Esophagus muscularis mucosa (tissue), 3 donors: ENCODE measurements around the gene FAM187B.

ENCODE experiments used
- EP300 ChIP-seq: sonication (generic); formaldehyde crosslinking; IDR thresholded peaks from one replicate; pipeline ENCODE4 v1.6.1; 2017; ENCODE audit warnings: antibody characterized with exemption
- TF ChIP-seq, protein P1 (sequence below), 3 experiments: fragments of 200-600 bp in 2 of 3; fragments of 450-650 bp in 1 of 3; sonication (generic) in 2 of 3; IDR thresholded peaks; one replicate each; pipeline ENCODE4 v1.5.1; 2017 to 2019; ENCODE audit warnings: antibody characterized with exemption in 3 of 3, mild to moderate bottlenecking in 2 of 3, moderate library complexity in 1 of 3

DNA sequence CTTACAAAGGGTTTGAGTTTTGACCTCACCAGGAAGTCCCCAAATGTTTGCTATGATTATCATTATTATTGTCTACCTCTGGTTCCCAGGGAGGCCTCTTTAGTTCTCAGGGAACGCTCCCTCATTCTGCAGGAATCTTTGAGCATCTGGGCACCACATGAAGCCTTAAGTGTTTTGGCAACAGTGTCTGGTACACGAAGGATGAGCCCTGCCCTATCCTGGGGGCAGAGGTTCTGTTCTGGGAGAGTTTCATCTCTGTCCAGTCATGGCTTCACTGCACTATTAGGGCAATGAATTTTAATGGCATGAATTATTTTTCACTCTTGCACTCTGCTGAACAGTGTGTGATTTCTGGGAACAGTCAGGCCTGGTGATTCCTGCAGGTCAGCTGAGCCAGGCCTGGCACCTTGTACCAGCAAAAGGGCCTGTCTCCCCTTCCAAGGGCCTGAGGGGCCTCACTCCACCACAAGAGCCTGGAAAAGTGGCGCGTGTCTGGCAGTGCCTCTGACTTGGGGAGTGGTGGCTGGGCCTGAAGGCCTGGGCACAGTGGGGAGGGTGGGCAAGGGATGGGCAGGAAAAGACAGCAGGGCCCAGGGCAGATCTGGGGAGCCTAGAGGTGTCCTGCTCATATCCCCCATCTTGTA lies 4.6 kb downstream of the FAM187B start:
- no peak for TF ChIP-seq EP300
- TF ChIP-seq, protein P1, sequence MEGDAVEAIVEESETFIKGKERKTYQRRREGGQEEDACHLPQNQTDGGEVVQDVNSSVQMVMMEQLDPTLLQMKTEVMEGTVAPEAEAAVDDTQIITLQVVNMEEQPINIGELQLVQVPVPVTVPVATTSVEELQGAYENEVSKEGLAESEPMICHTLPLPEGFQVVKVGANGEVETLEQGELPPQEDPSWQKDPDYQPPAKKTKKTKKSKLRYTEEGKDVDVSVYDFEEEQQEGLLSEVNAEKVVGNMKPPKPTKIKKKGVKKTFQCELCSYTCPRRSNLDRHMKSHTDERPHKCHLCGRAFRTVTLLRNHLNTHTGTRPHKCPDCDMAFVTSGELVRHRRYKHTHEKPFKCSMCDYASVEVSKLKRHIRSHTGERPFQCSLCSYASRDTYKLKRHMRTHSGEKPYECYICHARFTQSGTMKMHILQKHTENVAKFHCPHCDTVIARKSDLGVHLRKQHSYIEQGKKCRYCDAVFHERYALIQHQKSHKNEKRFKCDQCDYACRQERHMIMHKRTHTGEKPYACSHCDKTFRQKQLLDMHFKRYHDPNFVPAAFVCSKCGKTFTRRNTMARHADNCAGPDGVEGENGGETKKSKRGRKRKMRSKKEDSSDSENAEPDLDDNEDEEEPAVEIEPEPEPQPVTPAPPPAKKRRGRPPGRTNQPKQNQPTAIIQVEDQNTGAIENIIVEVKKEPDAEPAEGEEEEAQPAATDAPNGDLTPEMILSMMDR (IDR thresholded peaks at IDR 0.05) = no peak
